GM12878 (cell line): Measurements from ENCODE around the gene ASCC1. TPM values are rescaled to one million over a fixed set of nuclear protein-coding genes. Genes with fewer than 3 reads are reported as not detected.

ENCODE experiments used
- ATAC-seq: fragments of 200-7000 bp; cut with Tn5 transposase; 3 replicates; pipeline ENCODE4 v1.9.1; 2020; ENCODE audit warnings: mild to moderate bottlenecking, moderate library complexity
- BruUV-seq: library from RNA; stranded (reverse); fragments of 400-500 nt; replicated peaks from 2 replicates; lab custom pipeline; 2021; lab: Mats Ljungman, UMichigan
- CTCF ChIA-PET: fragments of 300-600 bp; sonication (Branson Sonifier 250); formaldehyde crosslinking; extraction: SDS; loops from one replicate; lab custom pipeline; 2021; ENCODE audit warnings: inconsistent platforms; lab: Yijun Ruan, JAX
- POLR2A ChIA-PET: fragments of 350-600 bp; formaldehyde crosslinking; extraction: SDS; loops from one replicate; lab custom pipeline; 2021; ENCODE audit warnings: inconsistent platforms; lab: Charles Lee
- RAD21 ChIA-PET: fragments of 300-600 bp; sonication (Branson Sonifier 250); formaldehyde crosslinking; loops from one replicate; lab custom pipeline; 2023; ENCODE audit warnings: antibody characterized with exemption; ENCODE audit not compliant: unreplicated experiment; lab: Charles Lee
- SMC1A ChIA-PET: fragments of 300-600 bp; sonication (Branson Sonifier 250); formaldehyde crosslinking; loops from one replicate; lab custom pipeline; 2023; ENCODE audit not compliant: unreplicated experiment, uncharacterized antibody; lab: Charles Lee
- DNase-seq: peaks from one replicate; pipeline ENCODE4 v3.0.0-alpha.2; 2011; ENCODE audit warnings: low read depth, low spot score
- FAIRE-seq: peaks from 3 replicates; lab custom pipeline; 2011; peaks lifted over from hg19 to GRCh38; lab: Jason Lieb, UNC
- H2AFZ ChIP-seq: 2 replicates; pipeline ENCODE4 v1.6.0; 2011; ENCODE audit warnings: low read depth, low read length, control low read depth; ENCODE audit not compliant: control insufficient read depth
- H3K27ac ChIP-seq: 2 replicates; pipeline ENCODE4 v1.5.1; 2011; ENCODE audit warnings: control low read depth; ENCODE audit not compliant: control insufficient read depth, insufficient read depth
- H3K27me3 ChIP-seq, 2 experiments: replicated peaks in 1 of 2; 2 replicates each; pipeline versions ENCODE4 v1.6.0 to v1.6.1; 2011; ENCODE audit warnings: low read length in 1 of 2; ENCODE audit not compliant: control insufficient read depth in 2 of 2, insufficient read depth in 2 of 2
- H3K36me3 ChIP-seq, 2 experiments: 2 replicates each; pipeline ENCODE4 v1.5.1; 2011; ENCODE audit warnings: low read length in 1 of 2; ENCODE audit not compliant: control insufficient read depth in 2 of 2, insufficient read depth in 2 of 2
- H3K4me1 ChIP-seq: 2 replicates; pipeline ENCODE4 v1.6.1; 2011; ENCODE audit warnings: mild to moderate bottlenecking, low read length, moderate library complexity, mixed read lengths; ENCODE audit not compliant: control insufficient read depth, insufficient read depth
- H3K4me2 ChIP-seq: 2 replicates; pipeline ENCODE4 v1.6.0; 2011; ENCODE audit warnings: control low read depth; ENCODE audit not compliant: control insufficient read depth, insufficient read depth
- H3K4me3 ChIP-seq: fragments of 200-600 bp; sonication (generic); 2 replicates; pipeline ENCODE4 v1.5.1; 2016
- H3K79me2 ChIP-seq: 2 replicates; pipeline ENCODE4 v1.6.0; 2011; ENCODE audit warnings: low read length; ENCODE audit not compliant: control insufficient read depth, insufficient read depth
- H3K9ac ChIP-seq: 2 replicates; pipeline ENCODE4 v1.8.0; 2011; ENCODE audit warnings: low read length, control low read depth, mixed read lengths; ENCODE audit not compliant: control insufficient read depth, insufficient read depth
- H3K9me3 ChIP-seq: replicated peaks from 3 replicates; pipeline ENCODE4 v1.5.1; 2011; ENCODE audit warnings: mild to moderate bottlenecking, low read length; ENCODE audit not compliant: control insufficient read depth, insufficient read depth
- H4K20me1 ChIP-seq: 2 replicates; pipeline ENCODE4 v1.6.0; 2011; ENCODE audit not compliant: control insufficient read depth, insufficient read depth
- ASH2L ChIP-seq: fragments of 300-600, 200-600 bp; sonication (generic); IDR thresholded peaks from 2 replicates; pipeline ENCODE4 v1.6.1; 2017; ENCODE audit warnings: low read depth, mild to moderate bottlenecking, borderline replicate concordance
- CBX3 ChIP-seq: fragments of 200-600 bp; sonication (generic); IDR thresholded peaks from 2 replicates; pipeline ENCODE4 v1.6.1; 2016; ENCODE audit warnings: low read depth, borderline replicate concordance
- EED ChIP-seq: sonication (generic); IDR thresholded peaks from 2 replicates; pipeline ENCODE4 v1.6.1; 2016; ENCODE audit warnings: antibody characterized with exemption, low read depth
- FOXM1 ChIP-seq: IDR thresholded peaks from 2 replicates; pipeline ENCODE4 v1.6.1; 2012; ENCODE audit warnings: low read depth, mild to moderate bottlenecking, inconsistent platforms, low read length, moderate library complexity
- KDM1A ChIP-seq: fragments of 200-600 bp; sonication (generic); IDR thresholded peaks from 2 replicates; pipeline ENCODE4 v1.6.1; 2016; ENCODE audit warnings: borderline replicate concordance
- MTA2 ChIP-seq: fragments of 450-650 bp; IDR thresholded peaks from 2 replicates; pipeline ENCODE4 v1.6.1; 2016; ENCODE audit warnings: low read depth, mild to moderate bottlenecking, moderate library complexity
- MTA3 ChIP-seq: IDR thresholded peaks from 2 replicates; pipeline ENCODE4 v1.6.1; 2012; ENCODE audit warnings: low read length, inconsistent platforms, borderline replicate concordance
- MXI1 ChIP-seq: fragments of 150-350 bp; IDR thresholded peaks from 2 replicates; pipeline ENCODE4 v1.6.1; 2011; ENCODE audit warnings: low read depth, mild to moderate bottlenecking, inconsistent platforms, low read length, improper control_type of control experiment
- POLR2AphosphoS2 ChIP-seq: IDR thresholded peaks from 2 replicates; pipeline ENCODE4 v1.6.1; 2011; ENCODE audit warnings: low read depth, mild to moderate bottlenecking, low read length, improper control_type of control experiment, moderate library complexity
- POLR2AphosphoS5 ChIP-seq: IDR thresholded peaks from 2 replicates; pipeline ENCODE4 v1.6.1; 2011; ENCODE audit warnings: mild to moderate bottlenecking, low read length, inconsistent platforms
- RB1 ChIP-seq: fragments of 450-650 bp; formaldehyde crosslinking; IDR thresholded peaks from 2 replicates; pipeline ENCODE4 v1.6.1; 2017; ENCODE audit warnings: mild to moderate bottlenecking, borderline replicate concordance
- SUPT20H ChIP-seq: IDR thresholded peaks from 2 replicates; pipeline ENCODE4 v1.6.1; 2011; ENCODE audit warnings: low read depth, mild to moderate bottlenecking, low read length, moderate library complexity, borderline replicate concordance; ENCODE audit not compliant: control insufficient read depth
- SUZ12 ChIP-seq: fragments of 200-600 bp; sonication (generic); IDR thresholded peaks from one replicate; pipeline ENCODE4 v1.6.1; 2018; ENCODE audit warnings: antibody characterized with exemption, mild to moderate bottlenecking; ENCODE audit not compliant: unreplicated experiment
- TBL1XR1 ChIP-seq: IDR thresholded peaks from 2 replicates; pipeline ENCODE4 v1.6.1; 2012; ENCODE audit warnings: low read depth, low read length, improper control_type of control experiment
- YY1 ChIP-seq: IDR thresholded peaks from 2 replicates; pipeline ENCODE4 v1.6.1; 2011; ENCODE audit warnings: low read depth, mild to moderate bottlenecking, low read length
- ZBED1 ChIP-seq: IDR thresholded peaks from 2 replicates; pipeline ENCODE4 v1.6.1; 2016; ENCODE audit warnings: borderline replicate concordance
- ZZZ3 ChIP-seq: IDR thresholded peaks from 2 replicates; pipeline ENCODE4 v1.6.1; 2011; ENCODE audit warnings: low read depth; ENCODE audit not compliant: control insufficient read depth, insufficient read length
- WGBS: methylation state at CpG from one replicate; pipeline ENCODE4 v1.1.6; 2016; ENCODE audit warnings: low lambda C conversion rate; ENCODE audit not compliant: insufficient replicate concordance, insufficient coverage; ENCODE audit errors: missing lambda C conversion rate; 5-methylcytosine and 5-hydroxymethylcytosine counted together
- in situ Hi-C: fragments of 300-500 bp; cut with MboI; formaldehyde crosslinking; loops from 9 replicates; pipeline ENCODE4 v1.14.3; 2018; ENCODE audit warnings: mixed read lengths
- intact Hi-C: fragments of 100-400 bp; cut with micrococcal nuclease; formaldehyde crosslinking; loops from one replicate; pipeline ENCODE4 v1.14.2; 2022; ENCODE audit not compliant: unreplicated experiment
- polyA plus RNA-seq, 11 experiments: library from polyadenylated mRNA; depleted of rRNA in 4 of 11; unstranded in 6 of 11; stranded (reverse) in 5 of 11; fragments of >200 nt; fragmentation: Nextera tagmentation in 4 of 11; fragmentation: Illumina TruSeq in 1 of 11; extraction: Ambion mirVana in 4 of 11; extraction: Trizol in 1 of 11; gene quantifications; 1 replicate in 1 of 11; 2 replicates in 10 of 11; pipeline versions ENCODE4 v1.2.1 to v1.2.3, GENCODE V29; 2011 to 2016; ENCODE audit warnings: inconsistent platforms in 2 of 11, missing spikeins in 2 of 11, low read depth in 1 of 11
- total RNA-seq, 4 experiments: library from RNA; depleted of rRNA in 3 of 4; stranded (reverse); fragments of >200 nt in 3 of 4; fragmentation: Illumina TruSeq in 1 of 4; extraction: Trizol in 1 of 4; gene quantifications; 2 replicates each; pipeline versions ENCODE4 v1.2.1 to v1.2.3, GENCODE V29; 2013 to 2021
- TF ChIP-seq, protein P1 (sequence below): IDR thresholded peaks from 2 replicates; pipeline ENCODE4 v1.6.1; 2012; ENCODE audit warnings: low read depth, low read length, improper control_type of control experiment
- TF ChIP-seq, protein P2 (sequence below): IDR thresholded peaks from 2 replicates; pipeline ENCODE4 v1.6.1; 2011; ENCODE audit warnings: borderline replicate concordance, low read depth, mild to moderate bottlenecking, moderate library complexity, mixed read lengths, low read length; ENCODE audit not compliant: insufficient read depth; ENCODE audit errors: extremely low read length
- TF ChIP-seq, protein P3 (sequence below): IDR thresholded peaks from 2 replicates; pipeline ENCODE4 v1.6.1; 2011; ENCODE audit warnings: mild to moderate bottlenecking, low read depth, low read length, moderate library complexity; ENCODE audit not compliant: insufficient replicate concordance
- TF ChIP-seq, protein P4 (sequence below): IDR thresholded peaks from 2 replicates; pipeline ENCODE4 v1.6.1; 2012; ENCODE audit warnings: low read depth, low read length, improper control_type of control experiment

ASCC1 gene
- total and polyA plus RNA-seq, 10 of the 15 experiments (the other 5 are each of a cell fraction or from before 2014, with no cell fraction given), result 23.3 to 80.6 (median 42.8) TPM

DNA sequence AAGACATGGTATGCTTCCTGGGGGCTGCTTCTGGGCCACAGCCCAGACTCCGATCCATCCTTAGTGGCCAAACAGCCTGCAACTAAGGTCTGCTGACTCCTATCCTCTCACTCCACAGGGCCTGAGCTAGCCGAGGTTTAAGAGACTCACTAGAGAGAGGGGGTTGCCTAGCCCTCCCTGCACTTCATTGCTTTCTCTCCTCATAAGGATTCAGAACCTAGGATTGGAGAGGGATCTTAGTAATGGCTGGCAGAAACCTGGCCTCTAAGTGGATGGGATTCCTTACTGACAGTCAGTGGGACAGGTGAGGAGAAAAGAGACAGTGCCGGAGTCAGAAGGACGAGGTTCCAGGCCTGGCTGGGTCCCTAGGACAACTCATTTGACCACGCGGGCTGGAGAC is 49.4 kb upstream of the ASCC1 start (continued):
- TF ChIP-seq CBX3 (no peak), YY1 (no peak), TBL1XR1 (no peak), MTA3 (no peak), POLR2AphosphoS2 (no peak), MXI1 (no peak), EED (no peak)
- TF ChIP-seq, protein P1, sequence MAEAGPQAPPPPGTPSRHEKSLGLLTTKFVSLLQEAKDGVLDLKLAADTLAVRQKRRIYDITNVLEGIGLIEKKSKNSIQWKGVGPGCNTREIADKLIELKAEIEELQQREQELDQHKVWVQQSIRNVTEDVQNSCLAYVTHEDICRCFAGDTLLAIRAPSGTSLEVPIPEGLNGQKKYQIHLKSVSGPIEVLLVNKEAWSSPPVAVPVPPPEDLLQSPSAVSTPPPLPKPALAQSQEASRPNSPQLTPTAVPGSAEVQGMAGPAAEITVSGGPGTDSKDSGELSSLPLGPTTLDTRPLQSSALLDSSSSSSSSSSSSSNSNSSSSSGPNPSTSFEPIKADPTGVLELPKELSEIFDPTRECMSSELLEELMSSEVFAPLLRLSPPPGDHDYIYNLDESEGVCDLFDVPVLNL, result no peak
- TF ChIP-seq, protein P2, sequence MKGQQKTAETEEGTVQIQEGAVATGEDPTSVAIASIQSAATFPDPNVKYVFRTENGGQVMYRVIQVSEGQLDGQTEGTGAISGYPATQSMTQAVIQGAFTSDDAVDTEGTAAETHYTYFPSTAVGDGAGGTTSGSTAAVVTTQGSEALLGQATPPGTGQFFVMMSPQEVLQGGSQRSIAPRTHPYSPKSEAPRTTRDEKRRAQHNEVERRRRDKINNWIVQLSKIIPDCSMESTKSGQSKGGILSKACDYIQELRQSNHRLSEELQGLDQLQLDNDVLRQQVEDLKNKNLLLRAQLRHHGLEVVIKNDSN, result no peak

DNA sequence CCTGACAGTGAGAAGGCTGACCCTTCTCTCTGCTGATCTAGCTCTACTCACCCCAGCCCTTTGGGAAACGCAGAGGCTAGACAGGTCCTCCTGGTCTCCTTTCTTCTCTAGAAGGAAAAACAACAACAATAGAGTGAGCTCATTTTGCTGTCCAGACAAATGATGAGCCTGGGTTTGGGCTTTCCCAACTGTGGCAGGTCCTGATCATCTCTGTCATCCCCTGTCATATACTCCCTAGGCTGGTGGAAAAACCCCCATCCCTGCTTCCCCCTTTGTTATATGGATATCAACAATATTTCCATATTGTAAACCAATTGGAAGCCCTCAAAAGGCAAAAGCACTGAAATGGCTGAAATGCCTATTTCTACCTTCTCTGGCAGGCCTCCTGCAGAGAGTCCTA is 48.5 kb upstream of the ASCC1 start:
- BruUV-seq, result no TSS peak
- CTCF ChIA-PET, result interaction anchor here (0.6 to 2.6 kb wide), 6 partner anchors 9 to 56 kb away, joined by 3 to 10 read pairs (median 4); partner anchors contain the start of gene DDIT4
- H4K20me1 ChIP-seq, result no peaks in the 10 kb centered on the region
- peaks cover 2% of the 10 kb centered on the region for H3K79me2 ChIP-seq
- H3K4me2 ChIP-seq, result no peak overlapping the region
- in situ Hi-C loops, result no loop called here
- RAD21 ChIA-PET, result interaction anchor here (0.6 to 13.0 kb wide), 2 partner anchors 10 to 11 kb away, joined by 4 to 200 read pairs; partner anchors contain the start of gene DDIT4
- SMC1A ChIA-PET, result interaction anchor here (1.0 to 21.0 kb wide), 5 partner anchors 10 to 68 kb away, joined by 3 to 275 read pairs (median 8); partner anchors contain the start of gene DDIT4
- FAIRE-seq (no peak), ATAC-seq (no peak), DNase-seq (no peak)
- H3K27ac ChIP-seq, result no peak overlapping the region
- H3K27me3 ChIP-seq, result no peaks in the 10 kb centered on the region
- no peaks in the 10 kb centered on the region for H3K36me3 ChIP-seq
- no peak overlapping the region for H3K4me3 ChIP-seq
- H3K4me1 ChIP-seq, result peaks cover 36% of the 10 kb centered on the region
- no peak overlapping the region for H2AFZ ChIP-seq
- no peak overlapping the region for H3K9ac ChIP-seq
- intact Hi-C loops, result loop anchor here (5.0 kb wide), 1 partner anchor 47 kb away; the partner anchor contains the start of genes ANAPC16 and ASCC1
- POLR2A ChIA-PET, result interaction anchor here (0.9 to 9.9 kb wide), 9 partner anchors 10 to 71 kb away, joined by 3 to 267 read pairs (median 5); partner anchors contain the start of gene DDIT4
- 100% methylated on average over 1 of the region's 1 CpG for WGBS
- H3K9me3 ChIP-seq, result no peaks in the 10 kb centered on the region
- TF ChIP-seq RB1, result no peak
- TF ChIP-seq, protein P3, sequence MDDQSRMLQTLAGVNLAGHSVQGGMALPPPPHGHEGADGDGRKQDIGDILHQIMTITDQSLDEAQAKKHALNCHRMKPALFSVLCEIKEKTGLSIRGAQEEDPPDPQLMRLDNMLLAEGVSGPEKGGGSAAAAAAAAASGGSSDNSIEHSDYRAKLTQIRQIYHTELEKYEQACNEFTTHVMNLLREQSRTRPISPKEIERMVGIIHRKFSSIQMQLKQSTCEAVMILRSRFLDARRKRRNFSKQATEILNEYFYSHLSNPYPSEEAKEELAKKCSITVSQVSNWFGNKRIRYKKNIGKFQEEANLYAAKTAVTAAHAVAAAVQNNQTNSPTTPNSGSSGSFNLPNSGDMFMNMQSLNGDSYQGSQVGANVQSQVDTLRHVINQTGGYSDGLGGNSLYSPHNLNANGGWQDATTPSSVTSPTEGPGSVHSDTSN, result no peak
- TF ChIP-seq, protein P4, sequence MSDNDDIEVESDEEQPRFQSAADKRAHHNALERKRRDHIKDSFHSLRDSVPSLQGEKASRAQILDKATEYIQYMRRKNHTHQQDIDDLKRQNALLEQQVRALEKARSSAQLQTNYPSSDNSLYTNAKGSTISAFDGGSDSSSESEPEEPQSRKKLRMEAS, result no peak
- TF ChIP-seq KDM1A, result no peak
- no peak for TF ChIP-seq FOXM1
- no peak for TF ChIP-seq ASH2L
- TF ChIP-seq YY1, result no peak
- TF ChIP-seq SUZ12, result no peak
- TF ChIP-seq SUPT20H, result no peak
- no peak for TF ChIP-seq ZBED1
- TF ChIP-seq MTA2, result no peak
- TF ChIP-seq POLR2AphosphoS5, result no peak
- no peak for TF ChIP-seq ZZZ3
